K562 (cell line): ENCODE measurements around the gene RPS6KA2. TPM values are rescaled to one million over a fixed set of nuclear protein-coding genes. Genes with fewer than 3 reads are reported as not detected.

Source experiments
- BHLHE40 ChIP-seq: IDR thresholded peaks from 2 replicates; pipeline ENCODE4 v1.6.1; 2011; ENCODE audit warnings: low read length, improper control_type of control experiment
- ETV5 ChIP-seq: sonication (generic); formaldehyde crosslinking; IDR thresholded peaks from 2 replicates; pipeline ENCODE4 v1.4.0; 2020; ENCODE audit warnings: low read depth, mild to moderate bottlenecking, missing genetic modification reagents
- MYBL2 ChIP-seq, 2 experiments: fragments of 450-650 bp in 1 of 2; sonication (generic) in 1 of 2; formaldehyde crosslinking in 1 of 2; IDR thresholded peaks; 2 replicates each; pipeline versions ENCODE4 v1.6.1 to v1.8.1; 2017 to 2022; ENCODE audit warnings: borderline replicate concordance in 1 of 2, inconsistent platforms in 1 of 2, low read depth in 1 of 2, mild to moderate bottlenecking in 1 of 2, missing genetic modification reagents in 1 of 2, moderate library complexity in 1 of 2
- SMAD4 ChIP-seq: fragments of 250-450 bp; sonication (Bioruptor Pico); conservative IDR thresholded peaks from 2 replicates; pipeline ENCODE4 v1.8.0; 2021; ENCODE audit warnings: inconsistent platforms, mild to moderate bottlenecking, moderate library complexity
- XRCC3 ChIP-seq: fragments of 450-650 bp; IDR thresholded peaks from 2 replicates; pipeline ENCODE4 v1.6.1; 2017; ENCODE audit warnings: mild to moderate bottlenecking, moderate library complexity
- polyA plus RNA-seq, 8 experiments: library from polyadenylated mRNA; depleted of rRNA in 4 of 8; stranded (reverse) in 5 of 8; unstranded in 3 of 8; fragments of >200 nt; fragmentation: Nextera tagmentation in 2 of 8; fragmentation: Illumina TruSeq in 1 of 8; extraction: Ambion mirVana in 2 of 8; extraction: Trizol in 1 of 8; gene quantifications; 2 replicates each; pipeline versions ENCODE4 v1.2.1 to v1.2.3, GENCODE V29; 2011 to 2014; ENCODE audit warnings: inconsistent platforms in 1 of 8, missing spikeins in 1 of 8
- total RNA-seq, 7 experiments: library from RNA; depleted of rRNA in 6 of 7; stranded (reverse); fragments of >200 nt in 6 of 7; fragmentation: Illumina TruSeq in 2 of 7; extraction: Trizol in 2 of 7; gene quantifications; 2 replicates each; pipeline versions ENCODE4 v1.2.1 to v1.2.3, GENCODE V29; 2011 to 2021; ENCODE audit warnings: low replicate concordance in 1 of 7
- TF ChIP-seq, protein P1 (sequence below), 2 experiments: fragments of 450-650 bp in 1 of 2; sonication (generic) in 1 of 2; formaldehyde crosslinking in 1 of 2; IDR thresholded peaks; 2 replicates each; pipeline versions ENCODE4 v1.7.1 to v1.9.0; 2016 to 2022; ENCODE audit warnings: inconsistent platforms in 1 of 2, mild to moderate bottlenecking in 1 of 2, missing genetic modification reagents in 1 of 2
- TF ChIP-seq, protein P2 (sequence below): sonication (generic); formaldehyde crosslinking; IDR thresholded peaks from 2 replicates; pipeline ENCODE4 v1.9.0; 2022; ENCODE audit warnings: mild to moderate bottlenecking, missing genetic modification reagents
- TF ChIP-seq, protein P3 (sequence below): fragments of 450-650 bp; IDR thresholded peaks from 2 replicates; pipeline ENCODE4 v1.6.1; 2017; ENCODE audit warnings: antibody characterized with exemption
- TF ChIP-seq, protein P4 (sequence below): fragments of 450-650 bp; IDR thresholded peaks from 2 replicates; pipeline ENCODE4 v1.6.1; 2017; ENCODE audit warnings: antibody characterized with exemption, mild to moderate bottlenecking

The RPS6KA2 gene
- total and polyA plus RNA-seq, 9 of the 15 experiments (the other 6 are each of a cell fraction or from before 2014, with no cell fraction given), result 0.29 to 1.00 (median 0.53) TPM

DNA sequence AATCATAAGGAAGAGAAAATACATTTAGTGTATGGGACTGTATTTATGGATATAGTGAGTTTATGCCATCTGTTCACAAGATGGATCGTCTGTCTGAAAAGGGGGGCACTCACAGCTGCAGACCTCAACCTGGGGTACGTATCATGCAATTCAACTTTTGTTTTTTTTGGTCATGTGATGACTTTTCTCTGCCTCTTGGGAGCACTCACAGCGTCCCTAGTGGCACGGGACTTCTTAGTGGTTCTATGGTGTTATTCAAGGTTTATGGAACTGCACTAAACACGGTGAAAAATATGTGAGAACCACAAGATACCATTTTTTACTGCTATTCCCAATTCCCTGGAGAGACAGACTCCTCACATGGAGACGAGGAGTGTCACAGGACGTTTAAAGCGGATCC, 183.9 kb downstream of the RPS6KA2 start (continued):
- TF ChIP-seq, protein P1, sequence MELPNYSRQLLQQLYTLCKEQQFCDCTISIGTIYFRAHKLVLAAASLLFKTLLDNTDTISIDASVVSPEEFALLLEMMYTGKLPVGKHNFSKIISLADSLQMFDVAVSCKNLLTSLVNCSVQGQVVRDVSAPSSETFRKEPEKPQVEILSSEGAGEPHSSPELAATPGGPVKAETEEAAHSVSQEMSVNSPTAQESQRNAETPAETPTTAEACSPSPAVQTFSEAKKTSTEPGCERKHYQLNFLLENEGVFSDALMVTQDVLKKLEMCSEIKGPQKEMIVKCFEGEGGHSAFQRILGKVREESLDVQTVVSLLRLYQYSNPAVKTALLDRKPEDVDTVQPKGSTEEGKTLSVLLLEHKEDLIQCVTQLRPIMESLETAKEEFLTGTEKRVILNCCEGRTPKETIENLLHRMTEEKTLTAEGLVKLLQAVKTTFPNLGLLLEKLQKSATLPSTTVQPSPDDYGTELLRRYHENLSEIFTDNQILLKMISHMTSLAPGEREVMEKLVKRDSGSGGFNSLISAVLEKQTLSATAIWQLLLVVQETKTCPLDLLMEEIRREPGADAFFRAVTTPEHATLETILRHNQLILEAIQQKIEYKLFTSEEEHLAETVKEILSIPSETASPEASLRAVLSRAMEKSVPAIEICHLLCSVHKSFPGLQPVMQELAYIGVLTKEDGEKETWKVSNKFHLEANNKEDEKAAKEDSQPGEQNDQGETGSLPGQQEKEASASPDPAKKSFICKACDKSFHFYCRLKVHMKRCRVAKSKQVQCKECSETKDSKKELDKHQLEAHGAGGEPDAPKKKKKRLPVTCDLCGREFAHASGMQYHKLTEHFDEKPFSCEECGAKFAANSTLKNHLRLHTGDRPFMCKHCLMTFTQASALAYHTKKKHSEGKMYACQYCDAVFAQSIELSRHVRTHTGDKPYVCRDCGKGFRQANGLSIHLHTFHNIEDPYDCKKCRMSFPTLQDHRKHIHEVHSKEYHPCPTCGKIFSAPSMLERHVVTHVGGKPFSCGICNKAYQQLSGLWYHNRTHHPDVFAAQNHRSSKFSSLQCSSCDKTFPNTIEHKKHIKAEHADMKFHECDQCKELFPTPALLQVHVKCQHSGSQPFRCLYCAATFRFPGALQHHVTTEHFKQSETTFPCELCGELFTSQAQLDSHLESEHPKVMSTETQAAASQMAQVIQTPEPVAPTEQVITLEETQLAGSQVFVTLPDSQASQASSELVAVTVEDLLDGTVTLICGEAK (IDR thresholded peaks at IDR 0.05), result no peak
- TF ChIP-seq, protein P1 (CRISPR knock-in tag; IDR thresholded peaks at IDR 0.05), result no peak
- TF ChIP-seq, protein P2, sequence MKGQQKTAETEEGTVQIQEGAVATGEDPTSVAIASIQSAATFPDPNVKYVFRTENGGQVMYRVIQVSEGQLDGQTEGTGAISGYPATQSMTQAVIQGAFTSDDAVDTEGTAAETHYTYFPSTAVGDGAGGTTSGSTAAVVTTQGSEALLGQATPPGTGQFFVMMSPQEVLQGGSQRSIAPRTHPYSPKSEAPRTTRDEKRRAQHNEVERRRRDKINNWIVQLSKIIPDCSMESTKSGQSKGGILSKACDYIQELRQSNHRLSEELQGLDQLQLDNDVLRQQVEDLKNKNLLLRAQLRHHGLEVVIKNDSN (CRISPR knock-in tag), result peak; percentile 42; the same call in 1 of the 2 replicates
- TF ChIP-seq XRCC3 (no peak), BHLHE40 (peak; percentile 53; the same call in 1 of the 2 replicates), MYBL2 (IDR thresholded peaks at IDR 0.05; ENCODE audit: low read depth) (no peak), MYBL2 (CRISPR knock-in tag; IDR thresholded peaks at IDR 0.05; ENCODE audit: borderline replicate concordance) (no peak), SMAD4 (CRISPR knock-in tag) (no peak), ETV5 (no peak)
- TF ChIP-seq, protein P3, sequence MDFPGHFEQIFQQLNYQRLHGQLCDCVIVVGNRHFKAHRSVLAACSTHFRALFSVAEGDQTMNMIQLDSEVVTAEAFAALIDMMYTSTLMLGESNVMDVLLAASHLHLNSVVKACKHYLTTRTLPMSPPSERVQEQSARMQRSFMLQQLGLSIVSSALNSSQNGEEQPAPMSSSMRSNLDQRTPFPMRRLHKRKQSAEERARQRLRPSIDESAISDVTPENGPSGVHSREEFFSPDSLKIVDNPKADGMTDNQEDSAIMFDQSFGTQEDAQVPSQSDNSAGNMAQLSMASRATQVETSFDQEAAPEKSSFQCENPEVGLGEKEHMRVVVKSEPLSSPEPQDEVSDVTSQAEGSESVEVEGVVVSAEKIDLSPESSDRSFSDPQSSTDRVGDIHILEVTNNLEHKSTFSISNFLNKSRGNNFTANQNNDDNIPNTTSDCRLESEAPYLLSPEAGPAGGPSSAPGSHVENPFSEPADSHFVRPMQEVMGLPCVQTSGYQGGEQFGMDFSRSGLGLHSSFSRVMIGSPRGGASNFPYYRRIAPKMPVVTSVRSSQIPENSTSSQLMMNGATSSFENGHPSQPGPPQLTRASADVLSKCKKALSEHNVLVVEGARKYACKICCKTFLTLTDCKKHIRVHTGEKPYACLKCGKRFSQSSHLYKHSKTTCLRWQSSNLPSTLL, result no peak
- TF ChIP-seq, protein P4, sequence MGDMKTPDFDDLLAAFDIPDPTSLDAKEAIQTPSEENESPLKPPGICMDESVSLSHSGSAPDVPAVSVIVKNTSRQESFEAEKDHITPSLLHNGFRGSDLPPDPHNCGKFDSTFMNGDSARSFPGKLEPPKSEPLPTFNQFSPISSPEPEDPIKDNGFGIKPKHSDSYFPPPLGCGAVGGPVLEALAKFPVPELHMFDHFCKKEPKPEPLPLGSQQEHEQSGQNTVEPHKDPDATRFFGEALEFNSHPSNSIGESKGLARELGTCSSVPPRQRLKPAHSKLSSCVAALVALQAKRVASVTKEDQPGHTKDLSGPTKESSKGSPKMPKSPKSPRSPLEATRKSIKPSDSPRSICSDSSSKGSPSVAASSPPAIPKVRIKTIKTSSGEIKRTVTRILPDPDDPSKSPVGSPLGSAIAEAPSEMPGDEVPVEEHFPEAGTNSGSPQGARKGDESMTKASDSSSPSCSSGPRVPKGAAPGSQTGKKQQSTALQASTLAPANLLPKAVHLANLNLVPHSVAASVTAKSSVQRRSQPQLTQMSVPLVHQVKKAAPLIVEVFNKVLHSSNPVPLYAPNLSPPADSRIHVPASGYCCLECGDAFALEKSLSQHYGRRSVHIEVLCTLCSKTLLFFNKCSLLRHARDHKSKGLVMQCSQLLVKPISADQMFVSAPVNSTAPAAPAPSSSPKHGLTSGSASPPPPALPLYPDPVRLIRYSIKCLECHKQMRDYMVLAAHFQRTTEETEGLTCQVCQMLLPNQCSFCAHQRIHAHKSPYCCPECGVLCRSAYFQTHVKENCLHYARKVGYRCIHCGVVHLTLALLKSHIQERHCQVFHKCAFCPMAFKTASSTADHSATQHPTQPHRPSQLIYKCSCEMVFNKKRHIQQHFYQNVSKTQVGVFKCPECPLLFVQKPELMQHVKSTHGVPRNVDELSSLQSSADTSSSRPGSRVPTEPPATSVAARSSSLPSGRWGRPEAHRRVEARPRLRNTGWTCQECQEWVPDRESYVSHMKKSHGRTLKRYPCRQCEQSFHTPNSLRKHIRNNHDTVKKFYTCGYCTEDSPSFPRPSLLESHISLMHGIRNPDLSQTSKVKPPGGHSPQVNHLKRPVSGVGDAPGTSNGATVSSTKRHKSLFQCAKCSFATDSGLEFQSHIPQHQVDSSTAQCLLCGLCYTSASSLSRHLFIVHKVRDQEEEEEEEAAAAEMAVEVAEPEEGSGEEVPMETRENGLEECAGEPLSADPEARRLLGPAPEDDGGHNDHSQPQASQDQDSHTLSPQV, result no peak
